ENCODE data around the gene PRDM5. TPM values are rescaled to one million over a fixed set of nuclear protein-coding genes. Genes with fewer than 3 reads are reported as not detected.

PRDM5 gene
- polyA plus RNA-seq, 1 donor (not counting 4 experiments of a cell fraction or from before 2014, with no cell fraction given) = 3.6 TPM

DNA sequence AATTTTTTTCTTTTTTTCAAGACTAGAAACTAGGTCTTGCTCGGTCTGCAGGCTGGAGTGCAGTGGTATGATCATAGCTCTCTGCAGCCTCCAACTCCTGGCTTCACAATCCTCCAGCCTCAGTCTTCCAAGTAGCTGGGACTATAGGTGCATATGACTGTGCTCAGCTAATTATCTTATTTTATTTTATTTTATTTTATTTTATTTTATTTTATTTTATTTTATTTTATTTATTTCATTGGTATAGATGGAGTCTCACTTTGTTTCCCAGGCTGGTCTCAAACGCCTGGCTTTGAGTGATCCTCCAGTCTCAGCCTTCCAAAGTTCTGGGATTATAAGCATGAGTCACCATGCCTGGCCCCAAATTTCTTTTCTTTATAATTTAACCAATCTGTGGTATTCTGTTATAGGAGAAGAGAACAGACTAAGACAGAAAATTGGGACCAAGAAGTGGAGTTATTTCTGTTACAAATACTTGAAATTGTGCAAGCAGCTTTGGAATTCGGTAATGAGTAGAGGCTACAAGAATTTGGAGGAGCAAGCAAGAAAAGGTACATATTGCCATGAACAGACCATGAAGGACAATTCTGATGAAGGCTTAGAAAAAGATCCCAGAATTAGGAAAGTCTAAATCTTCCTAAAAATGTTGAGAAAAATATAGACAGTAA, 4.0 kb upstream of the PRDM5 start:
- Histone ChIP-seq H3K36me3 (ENCODE audit: control insufficient read depth in 2 of 2, extremely low read depth in 1 of 2, insufficient read depth in 2 of 2, low read length in 2 of 2) (no peaks in the 10 kb centered on the region), H3K9me1 (ENCODE audit: control insufficient read depth, extremely low read depth, insufficient read depth, low read length) (no peaks in the 10 kb centered on the region), H3K4me2 (ENCODE audit: control insufficient read depth, extremely low read depth, insufficient read depth, low read depth, low read length) (no peak overlapping the region), H4K20me1 (ENCODE audit: control insufficient read depth, extremely low read depth, insufficient read depth, low read length) (no peaks in the 10 kb centered on the region), H3K79me2 (ENCODE audit: control insufficient read depth, insufficient read depth, low read length) (no peaks in the 10 kb centered on the region), H3K4me3 (ENCODE audit: control insufficient read depth in 2 of 3, extremely low read depth in 1 of 3, insufficient read depth in 2 of 3, low read depth in 1 of 3, low read length in 3 of 3) (no peak overlapping the region), H2AFZ (ENCODE audit: control insufficient read depth, low read length) (no peak overlapping the region), H3K4me1 (ENCODE audit: control insufficient read depth, extremely low read depth, insufficient read depth, low read length) (peaks cover under 1% of the 10 kb centered on the region), H3K27ac (ENCODE audit: control insufficient read depth, insufficient read depth, low read length) (no peak overlapping the region), H3K9ac (ENCODE audit: control insufficient read depth, extremely low read depth, insufficient read depth, low read length) (no peak overlapping the region), H3K27me3 (ENCODE audit: control insufficient read depth, extremely low read depth, insufficient read depth, low read length) (no peaks in the 10 kb centered on the region), H3K9me3 (ENCODE audit: control insufficient read depth, low read depth, low read length) (no peaks in the 10 kb centered on the region)
- no peak for DNase-seq (ENCODE audit: low read depth, low spot score)
- FAIRE-seq = no peak
- dilution Hi-C loops (cut with MboI; ENCODE audit: extremely low pct_ligation_motif_present, low sequenced_read_pairs) = no loop called here
- TF ChIP-seq, protein P1, sequence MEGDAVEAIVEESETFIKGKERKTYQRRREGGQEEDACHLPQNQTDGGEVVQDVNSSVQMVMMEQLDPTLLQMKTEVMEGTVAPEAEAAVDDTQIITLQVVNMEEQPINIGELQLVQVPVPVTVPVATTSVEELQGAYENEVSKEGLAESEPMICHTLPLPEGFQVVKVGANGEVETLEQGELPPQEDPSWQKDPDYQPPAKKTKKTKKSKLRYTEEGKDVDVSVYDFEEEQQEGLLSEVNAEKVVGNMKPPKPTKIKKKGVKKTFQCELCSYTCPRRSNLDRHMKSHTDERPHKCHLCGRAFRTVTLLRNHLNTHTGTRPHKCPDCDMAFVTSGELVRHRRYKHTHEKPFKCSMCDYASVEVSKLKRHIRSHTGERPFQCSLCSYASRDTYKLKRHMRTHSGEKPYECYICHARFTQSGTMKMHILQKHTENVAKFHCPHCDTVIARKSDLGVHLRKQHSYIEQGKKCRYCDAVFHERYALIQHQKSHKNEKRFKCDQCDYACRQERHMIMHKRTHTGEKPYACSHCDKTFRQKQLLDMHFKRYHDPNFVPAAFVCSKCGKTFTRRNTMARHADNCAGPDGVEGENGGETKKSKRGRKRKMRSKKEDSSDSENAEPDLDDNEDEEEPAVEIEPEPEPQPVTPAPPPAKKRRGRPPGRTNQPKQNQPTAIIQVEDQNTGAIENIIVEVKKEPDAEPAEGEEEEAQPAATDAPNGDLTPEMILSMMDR (optimal IDR thresholded peaks at IDR 0.05 in 1 of 3, IDR thresholded peaks at IDR 0.05 in 1 of 3, conservative IDR thresholded peaks at IDR 0.05 in 1 of 3; ENCODE audit: extremely low read depth in 1 of 3, insufficient read depth in 2 of 3, low read length in 3 of 3) = no peak
- TF ChIP-seq EZH2 (IDR thresholded peaks at IDR 0.05; ENCODE audit: low read length) = no peak

DNA sequence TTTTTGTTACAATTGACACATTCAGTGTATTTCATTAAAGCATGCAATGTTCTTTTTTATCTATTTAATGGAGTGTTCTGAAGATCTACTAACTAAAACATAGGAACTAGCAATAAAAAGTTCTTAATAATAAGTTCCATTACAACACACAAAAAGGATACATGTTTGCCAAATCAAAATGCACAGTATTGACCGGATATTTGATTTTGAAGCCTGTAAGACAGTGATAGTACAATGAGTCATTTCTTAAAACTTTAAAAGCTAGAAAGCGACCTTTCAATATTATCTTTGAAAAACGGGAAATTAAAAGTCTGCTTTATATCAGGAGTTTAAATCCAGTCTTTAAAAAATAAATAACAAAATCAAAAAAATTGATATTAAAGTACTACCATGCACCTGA, 2.4 kb upstream of the PRDM5 start:
- no peaks in the 10 kb centered on the region for H4K20me1 ChIP-seq (ENCODE audit: control insufficient read depth, extremely low read depth, insufficient read depth, low read length)
- dilution Hi-C loops (cut with MboI; ENCODE audit: extremely low pct_ligation_motif_present, low sequenced_read_pairs) = no loop called here

More for the DNA sequence above, 2.4 kb upstream of the PRDM5 start:
- no peaks in the 10 kb centered on the region for H3K79me2 ChIP-seq (ENCODE audit: control insufficient read depth, insufficient read depth, low read length)
- H3K9me1 ChIP-seq (ENCODE audit: control insufficient read depth, extremely low read depth, insufficient read depth, low read length) = no peaks in the 10 kb centered on the region
- H3K9me3 ChIP-seq (ENCODE audit: control insufficient read depth, low read depth, low read length) = no peaks in the 10 kb centered on the region
- H3K27me3 ChIP-seq (ENCODE audit: control insufficient read depth, extremely low read depth, insufficient read depth, low read length) = no peaks in the 10 kb centered on the region
- H3K4me1 ChIP-seq (ENCODE audit: control insufficient read depth, extremely low read depth, insufficient read depth, low read length) = peaks cover 6% of the 10 kb centered on the region
- TF ChIP-seq EZH2 (IDR thresholded peaks at IDR 0.05; ENCODE audit: low read length) = no peak
- TF ChIP-seq, protein P1 (optimal IDR thresholded peaks at IDR 0.05 in 1 of 3, IDR thresholded peaks at IDR 0.05 in 1 of 3, conservative IDR thresholded peaks at IDR 0.05 in 1 of 3; ENCODE audit: extremely low read depth in 1 of 3, insufficient read depth in 2 of 3, low read length in 3 of 3) = no peak
- no peak overlapping the region for H3K27ac ChIP-seq (ENCODE audit: control insufficient read depth, insufficient read depth, low read length)
- H3K36me3 ChIP-seq (ENCODE audit: control insufficient read depth in 2 of 2, extremely low read depth in 1 of 2, insufficient read depth in 2 of 2, low read length in 2 of 2) = no peaks in the 10 kb centered on the region
- no peak overlapping the region for H3K4me3 ChIP-seq (ENCODE audit: control insufficient read depth in 2 of 3, extremely low read depth in 1 of 3, insufficient read depth in 2 of 3, low read depth in 1 of 3, low read length in 3 of 3)
- FAIRE-seq (no peak), DNase-seq (ENCODE audit: low read depth, low spot score) (no peak)
- H3K4me2 ChIP-seq (ENCODE audit: control insufficient read depth, extremely low read depth, insufficient read depth, low read depth, low read length) = no peak overlapping the region
- H3K9ac ChIP-seq (ENCODE audit: control insufficient read depth, extremely low read depth, insufficient read depth, low read length) = no peak overlapping the region
- H2AFZ ChIP-seq (ENCODE audit: control insufficient read depth, low read length) = no peak overlapping the region

Measured in keratinocyte (primary cell).